ENCODE measurements around the gene PTK7.

DNA sequence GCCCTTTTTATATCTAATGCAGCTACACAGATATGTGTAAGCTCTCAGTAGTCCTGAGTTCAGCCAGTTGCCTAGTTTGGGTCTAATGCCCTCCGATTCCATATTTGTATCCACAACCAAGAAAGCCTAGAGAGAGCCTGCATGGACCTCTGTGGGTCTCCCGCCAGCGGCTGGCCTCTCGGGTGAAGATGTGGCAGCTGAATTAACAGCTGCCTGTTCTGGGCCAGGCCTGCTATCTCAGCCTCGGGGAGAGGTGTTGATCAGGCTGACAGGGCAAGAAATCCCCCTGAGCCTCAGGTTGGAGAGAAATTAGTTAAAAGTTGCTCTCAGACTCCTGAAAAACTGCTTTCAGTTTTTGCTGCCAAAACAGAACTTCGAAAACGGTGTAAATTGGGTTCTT, 19.8 kb downstream of the PTK7 start:
- no peak for TF ChIP-seq POLR2A (IDR thresholded peaks at IDR 0.05)
- TF ChIP-seq, protein P1, sequence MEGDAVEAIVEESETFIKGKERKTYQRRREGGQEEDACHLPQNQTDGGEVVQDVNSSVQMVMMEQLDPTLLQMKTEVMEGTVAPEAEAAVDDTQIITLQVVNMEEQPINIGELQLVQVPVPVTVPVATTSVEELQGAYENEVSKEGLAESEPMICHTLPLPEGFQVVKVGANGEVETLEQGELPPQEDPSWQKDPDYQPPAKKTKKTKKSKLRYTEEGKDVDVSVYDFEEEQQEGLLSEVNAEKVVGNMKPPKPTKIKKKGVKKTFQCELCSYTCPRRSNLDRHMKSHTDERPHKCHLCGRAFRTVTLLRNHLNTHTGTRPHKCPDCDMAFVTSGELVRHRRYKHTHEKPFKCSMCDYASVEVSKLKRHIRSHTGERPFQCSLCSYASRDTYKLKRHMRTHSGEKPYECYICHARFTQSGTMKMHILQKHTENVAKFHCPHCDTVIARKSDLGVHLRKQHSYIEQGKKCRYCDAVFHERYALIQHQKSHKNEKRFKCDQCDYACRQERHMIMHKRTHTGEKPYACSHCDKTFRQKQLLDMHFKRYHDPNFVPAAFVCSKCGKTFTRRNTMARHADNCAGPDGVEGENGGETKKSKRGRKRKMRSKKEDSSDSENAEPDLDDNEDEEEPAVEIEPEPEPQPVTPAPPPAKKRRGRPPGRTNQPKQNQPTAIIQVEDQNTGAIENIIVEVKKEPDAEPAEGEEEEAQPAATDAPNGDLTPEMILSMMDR (IDR thresholded peaks at IDR 0.05), result no peak
- no peak for TF ChIP-seq POLR2AphosphoS5 (IDR thresholded peaks at IDR 0.05)
